Inflammatory macrophage (primary cell): ENCODE data around the gene CHD1L.
"Not testable (repeated sequence)": the region's sequence is repeated elsewhere in the genome, so short reads cannot be mapped to it uniquely, and the experiment has no call there.

Source experiments
- DNase-seq, 2 donors: peaks; one replicate each; pipeline ENCODE4 v3.0.0-alpha.2; 2020 to 2022

The CHD1L gene

DNA sequence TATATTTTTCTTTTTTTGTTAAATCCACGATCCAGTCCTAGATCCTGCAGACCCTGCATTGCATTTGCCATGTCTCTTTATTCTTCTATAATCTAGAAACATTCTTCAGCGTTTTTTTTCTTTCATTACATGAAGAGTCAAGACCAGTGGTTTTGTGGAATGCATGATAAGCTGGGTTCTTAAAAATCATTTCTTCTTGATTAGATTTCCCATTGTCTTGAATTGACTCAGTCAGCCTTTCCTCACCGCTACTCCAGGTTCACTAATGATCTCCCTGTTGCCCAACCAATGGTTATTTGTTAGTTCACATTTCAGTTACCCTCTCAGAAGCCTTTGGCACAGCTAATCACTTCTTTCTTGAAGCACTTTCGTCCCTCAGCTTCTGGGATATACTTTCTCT, 25.2 kb downstream of the CHD1L start:
- no peak for DNase-seq

DNA sequence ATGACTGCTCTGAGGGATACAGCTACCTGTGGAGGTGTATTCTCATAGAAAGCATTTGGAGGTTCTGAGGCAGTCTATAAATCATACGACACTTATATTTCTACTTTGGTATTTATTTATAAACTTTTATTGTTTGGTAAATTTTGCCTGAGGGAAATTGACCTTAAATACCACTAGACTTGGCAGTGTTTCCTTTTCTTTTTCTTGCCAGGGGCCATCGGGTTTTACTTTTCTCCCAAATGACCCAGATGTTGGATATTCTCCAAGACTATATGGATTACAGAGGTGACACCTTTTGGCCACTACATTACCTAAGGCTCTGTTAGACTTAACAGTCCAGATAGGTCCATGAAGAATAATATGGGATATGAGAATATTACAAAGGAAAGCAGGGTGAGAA, 28.2 kb downstream of the CHD1L start:
- no peak for DNase-seq

DNA sequence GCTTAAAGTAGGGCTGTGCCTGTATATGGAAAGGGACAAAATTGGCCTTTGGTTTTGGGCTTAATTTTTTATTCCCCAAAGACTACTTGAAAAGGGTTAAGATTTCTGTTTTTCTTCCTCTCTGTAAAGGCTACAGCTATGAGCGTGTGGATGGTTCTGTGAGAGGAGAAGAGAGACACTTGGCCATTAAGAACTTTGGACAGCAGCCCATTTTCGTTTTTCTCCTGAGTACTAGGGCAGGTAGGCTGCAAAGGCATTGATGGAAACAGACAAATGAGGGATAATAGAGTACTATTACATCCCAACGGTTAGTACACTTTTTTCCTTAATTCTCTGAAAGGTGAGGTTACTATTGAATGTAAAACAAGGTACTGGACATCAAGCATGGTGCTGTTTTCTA, 29.6 kb downstream of the CHD1L start:
- DNase-seq, result no peak

DNA sequence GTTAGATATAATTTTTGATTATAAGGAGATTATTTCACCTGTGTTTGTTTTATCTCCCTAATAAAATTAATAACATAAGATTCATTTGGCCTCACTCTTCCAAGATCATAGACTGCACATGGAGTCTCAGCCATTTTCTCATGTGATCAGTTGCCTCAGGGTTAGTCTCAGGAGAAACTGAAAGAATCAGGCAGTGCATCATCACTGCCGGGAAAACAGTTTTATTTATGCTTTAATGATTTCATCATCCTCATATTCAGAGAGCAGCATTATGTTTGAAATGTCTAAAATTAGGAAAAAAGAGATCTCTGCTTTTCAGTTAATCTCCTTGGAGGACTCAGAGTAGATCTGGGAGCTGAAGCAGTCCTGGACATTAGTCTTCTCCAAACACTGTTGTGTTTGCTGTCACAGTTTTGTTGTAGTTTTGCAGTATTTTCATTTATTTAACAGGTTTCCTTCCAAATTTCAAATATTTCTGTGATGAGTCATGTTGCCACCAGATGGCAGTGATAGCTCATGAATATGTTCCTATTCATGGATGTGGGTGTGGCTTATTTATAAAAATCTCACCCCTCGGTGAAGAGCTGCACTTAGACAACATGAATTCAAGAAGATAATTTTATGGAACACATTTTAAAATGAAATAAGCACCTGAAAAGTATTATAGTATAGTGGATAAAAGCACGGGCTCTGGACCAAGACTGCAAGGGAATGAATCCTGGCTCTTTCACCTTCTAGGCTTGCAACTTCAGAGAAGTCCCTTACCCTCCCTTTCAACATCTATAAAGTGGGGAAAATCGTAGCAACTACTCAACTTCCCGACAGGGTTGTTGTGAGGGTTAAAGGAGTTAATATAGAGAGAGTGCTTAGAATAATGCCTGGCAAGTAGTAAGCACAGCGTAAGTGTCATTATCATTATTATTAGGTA, 31.2 kb downstream of the CHD1L start:
- DNase-seq, result peak; percentile 34 to 62

DNA sequence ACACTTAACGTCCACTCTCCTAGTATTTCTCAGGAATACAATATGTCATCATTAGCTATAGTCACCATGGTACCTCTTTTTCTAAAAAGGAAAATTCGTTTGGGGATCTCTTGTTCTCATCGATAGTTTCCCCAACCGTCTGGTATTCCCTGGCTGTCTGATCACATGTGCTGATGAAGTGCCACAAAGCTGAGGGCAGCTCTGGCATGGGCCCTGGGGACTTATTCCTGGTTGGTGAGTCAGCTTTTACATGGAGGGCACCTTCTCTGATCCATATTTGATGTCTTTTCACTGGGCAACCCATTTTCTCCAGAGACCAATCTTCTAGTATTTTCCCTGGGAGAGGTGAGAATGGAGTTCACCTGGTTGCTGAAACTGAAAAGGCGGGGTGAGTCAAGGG, 39.5 kb downstream of the CHD1L start:
- DNase-seq, result no peak

DNA sequence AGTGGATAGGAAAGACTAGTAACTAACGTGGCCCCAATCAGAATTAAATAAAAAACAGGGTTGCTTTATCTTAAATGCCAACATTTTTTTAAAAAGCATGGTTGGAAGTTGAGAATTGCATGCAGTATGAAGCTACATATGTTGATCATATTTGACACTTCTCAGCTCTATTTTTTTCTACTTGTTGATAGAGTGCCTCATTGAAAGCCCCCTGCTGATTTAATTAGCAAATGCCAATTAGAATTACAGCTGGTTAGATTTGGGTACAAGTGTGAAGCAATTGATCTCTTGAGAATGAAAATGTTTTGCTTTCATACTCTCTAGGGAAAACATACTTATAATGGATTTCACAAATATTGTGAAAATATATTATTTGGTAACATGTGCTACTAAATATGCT, 40.5 kb downstream of the CHD1L start:
- no peak for DNase-seq

DNA sequence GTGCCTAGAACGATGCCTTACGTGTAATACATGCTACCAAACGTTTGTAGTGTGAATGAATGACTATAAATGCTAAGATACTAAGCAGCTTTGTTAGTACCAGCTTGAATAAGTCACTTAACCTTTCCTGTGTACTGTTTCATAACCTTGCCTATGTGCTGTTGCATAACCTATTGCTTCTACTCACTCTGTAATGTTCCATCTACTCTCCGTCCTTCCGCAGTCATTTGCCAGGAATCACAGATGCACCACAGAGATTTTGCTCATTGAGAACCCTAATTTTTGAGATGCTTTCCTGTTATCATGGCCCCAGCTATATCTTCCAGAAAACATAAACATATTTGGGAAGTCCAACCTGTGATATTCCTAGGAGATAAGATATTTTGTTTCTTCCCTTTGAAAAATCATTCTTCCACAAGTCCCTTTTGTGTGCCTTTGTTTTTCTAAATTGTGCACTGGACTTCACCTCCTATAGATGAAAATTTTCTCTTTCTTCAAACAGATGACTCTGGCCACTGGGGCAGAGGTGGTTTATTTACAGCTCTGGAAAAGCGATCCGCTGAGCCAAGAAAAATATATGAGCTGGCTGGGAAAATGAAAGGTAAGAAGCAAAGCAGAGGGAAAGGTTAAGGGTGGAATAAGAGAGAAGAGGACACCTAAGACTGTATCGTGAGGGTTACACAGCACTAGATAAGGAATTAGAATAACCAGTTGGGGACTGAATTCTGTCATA, 44.8 kb downstream of the CHD1L start:
- DNase-seq, result no peak

DNA sequence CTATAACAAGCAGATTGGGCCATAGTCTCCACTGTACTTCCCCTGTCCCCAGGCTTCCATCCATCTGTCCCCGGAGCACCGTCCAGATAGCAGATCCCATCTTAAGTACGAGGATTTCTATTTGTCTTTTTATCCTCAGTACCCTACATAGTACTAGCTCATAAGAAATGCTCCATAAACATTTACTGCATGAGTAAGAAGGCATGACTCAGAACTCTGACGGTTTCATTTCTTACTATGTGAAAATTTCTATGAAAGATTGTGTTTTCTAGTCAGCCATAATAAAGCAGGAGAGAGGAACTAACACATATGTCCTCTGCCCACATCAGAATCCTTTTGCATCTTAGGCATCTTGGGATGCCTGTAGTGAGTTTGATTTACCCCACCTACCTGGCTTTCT, 49.5 kb downstream of the CHD1L start:
- DNase-seq, result no peak

DNA sequence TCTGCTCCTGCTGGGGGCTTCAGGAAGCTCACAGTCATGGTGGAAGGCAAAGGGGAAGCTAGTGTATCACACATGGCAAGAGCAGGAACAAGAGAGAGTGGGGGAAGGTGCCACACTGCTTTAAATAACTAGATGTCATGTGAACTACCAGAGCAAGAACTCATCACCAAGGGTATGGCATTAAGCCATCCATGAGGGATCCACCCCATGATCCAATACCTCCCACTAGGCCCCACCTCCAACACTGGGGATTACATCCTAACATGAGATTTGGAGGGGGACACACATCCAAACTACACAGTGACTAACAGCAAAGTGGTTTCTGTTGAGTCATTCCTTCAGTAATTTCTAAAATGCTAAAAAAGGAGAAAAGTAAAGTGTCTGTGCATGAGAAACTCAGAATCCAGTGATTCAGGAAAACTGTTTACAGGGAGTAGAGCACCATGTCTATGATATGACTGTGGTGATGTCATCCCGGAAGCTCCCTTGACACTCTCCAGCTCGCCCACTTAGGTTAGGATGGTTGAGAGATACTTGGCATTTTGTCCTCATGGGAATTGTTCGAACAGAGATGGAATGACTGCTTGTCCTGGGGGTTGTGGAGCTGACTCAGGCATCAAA, 50.3 kb downstream of the CHD1L start:
- peak in 1 of 2 donors; percentile 49 for DNase-seq

DNA sequence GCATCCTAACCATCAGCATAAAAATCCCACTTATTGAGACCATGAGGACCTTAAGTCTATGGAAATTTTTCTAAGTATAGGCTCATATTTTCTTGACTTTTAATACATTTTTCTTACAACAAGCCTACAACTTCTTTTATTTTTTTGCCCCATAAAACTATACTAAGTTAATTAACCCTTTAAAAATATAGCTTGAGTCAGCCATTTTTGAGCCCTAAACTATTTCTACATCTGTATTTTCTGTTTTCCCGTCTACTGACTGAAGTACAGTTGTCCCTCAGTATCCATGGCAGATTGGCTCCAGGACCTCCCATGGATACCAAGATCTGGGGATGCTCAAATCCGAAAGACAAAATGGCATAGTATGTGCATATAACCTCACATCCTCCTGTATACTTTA, 55.0 kb downstream of the CHD1L start:
- DNase-seq, result no peak

DNA sequence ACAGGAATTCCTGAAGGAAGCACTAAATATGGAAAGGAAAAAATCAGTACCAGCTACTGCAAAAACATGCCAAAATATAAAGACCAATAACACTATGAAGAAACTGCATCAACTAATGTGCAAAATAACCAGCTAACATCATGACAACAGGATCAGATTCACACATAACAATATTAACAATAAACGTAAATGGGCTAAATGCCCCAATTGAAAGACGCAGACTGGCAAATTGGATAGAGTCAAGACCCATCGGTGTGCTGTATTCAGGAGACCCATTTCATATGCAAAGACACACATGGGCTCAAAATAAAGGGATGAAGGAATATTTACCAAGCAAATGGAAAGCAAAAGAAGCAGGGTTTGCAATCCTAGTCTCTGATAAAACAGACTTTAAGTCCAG, 63.3 kb downstream of the CHD1L start:
- not testable (repeated sequence) for DNase-seq

DNA sequence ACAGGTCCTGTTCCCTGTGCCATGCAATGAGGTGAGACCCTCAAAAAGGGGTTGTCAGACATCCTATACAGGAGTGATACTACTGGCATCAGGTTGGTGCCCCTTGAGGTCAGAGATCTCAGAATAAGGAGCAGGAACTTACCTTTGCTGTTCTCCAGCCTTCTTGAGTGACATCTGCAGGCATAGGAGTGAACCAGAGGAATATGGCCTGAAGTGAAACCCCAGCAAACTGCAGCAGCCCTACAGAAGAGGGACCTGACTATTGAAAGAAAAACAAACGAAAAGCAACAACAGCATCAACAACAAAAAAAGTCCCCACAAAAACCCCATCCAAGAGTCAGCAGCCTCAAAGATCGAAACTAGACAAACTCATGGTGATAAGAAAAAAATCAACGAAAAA, 74.5 kb downstream of the CHD1L start:
- no peak for DNase-seq

DNA sequence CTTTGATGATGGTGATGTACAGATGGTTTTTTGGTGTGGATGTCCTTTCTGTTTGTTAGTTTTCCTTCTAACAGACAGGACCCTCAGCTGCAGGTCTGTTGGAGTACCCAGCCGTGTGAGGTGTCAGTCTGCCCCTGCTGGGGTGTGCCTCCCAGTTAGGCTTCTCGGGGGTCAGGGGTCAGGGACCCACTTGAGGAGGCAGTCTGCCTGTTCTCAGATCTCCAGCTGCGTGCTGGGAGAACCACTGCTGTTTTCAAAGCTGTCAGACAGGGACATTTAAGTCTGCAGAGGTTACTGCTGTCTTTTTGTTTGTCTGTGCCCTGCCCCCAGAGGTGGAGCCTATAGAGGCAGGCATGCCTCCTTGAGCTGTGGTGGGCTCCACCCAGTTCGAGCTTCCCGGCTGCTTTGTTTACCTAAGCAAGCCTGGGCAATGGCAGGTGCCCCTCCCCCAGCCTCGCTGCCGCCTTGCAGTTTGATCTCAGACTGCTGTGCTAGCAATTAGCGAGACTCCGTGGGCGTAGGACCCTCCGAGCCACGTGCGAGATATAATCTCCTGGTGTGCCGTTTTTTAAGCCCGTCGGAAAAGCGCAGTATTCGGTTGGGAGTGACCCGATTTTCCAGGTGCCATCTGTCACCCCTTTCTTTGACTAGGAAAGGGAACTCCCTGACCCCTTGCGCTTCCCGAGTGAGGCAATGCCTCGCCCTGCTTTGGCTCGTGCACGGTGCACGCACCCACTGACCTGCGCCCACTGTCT, 84.6 kb downstream of the CHD1L start:
- DNase-seq, result not testable (repeated sequence)

DNA sequence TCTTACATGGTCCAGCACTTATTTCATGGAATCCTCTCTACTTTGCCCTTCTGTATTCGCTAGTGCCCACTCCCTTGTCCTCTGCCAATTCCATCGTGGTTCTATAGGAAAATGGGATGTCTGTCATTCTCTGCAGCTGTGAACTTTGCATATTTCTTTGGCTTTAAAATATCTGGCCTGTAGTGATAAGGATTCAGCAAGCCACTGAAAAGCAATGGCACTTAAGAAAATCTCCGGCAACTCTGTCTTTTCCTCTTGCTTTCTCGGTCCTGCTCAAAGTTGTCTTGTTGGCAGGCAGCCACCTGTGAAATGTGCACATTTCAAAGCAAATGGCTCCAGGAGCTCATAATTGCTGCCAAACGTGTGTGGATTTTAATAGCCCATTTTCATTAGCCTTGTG, 91.8 kb downstream of the CHD1L start:
- DNase-seq, result no peak

DNA sequence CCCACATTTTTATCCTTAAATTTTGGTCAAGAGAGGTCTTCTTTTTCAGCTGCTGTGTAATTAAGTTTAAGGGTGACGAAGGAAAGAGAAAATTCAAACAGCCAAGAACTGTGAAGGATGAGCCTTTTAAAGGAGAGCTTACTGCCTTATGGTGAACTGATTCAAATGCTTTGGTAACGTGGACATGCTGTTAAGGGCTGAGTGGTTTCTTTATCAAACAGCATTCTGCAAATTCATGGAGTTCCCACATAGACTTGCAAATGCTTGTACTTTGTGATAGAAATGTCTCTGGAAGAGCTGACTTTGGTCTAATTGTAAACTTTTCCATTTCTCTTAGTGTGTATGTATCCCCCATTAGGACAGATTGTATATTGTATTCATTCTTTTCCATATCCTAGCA, 93.8 kb downstream of the CHD1L start:
- DNase-seq, result no peak

DNA sequence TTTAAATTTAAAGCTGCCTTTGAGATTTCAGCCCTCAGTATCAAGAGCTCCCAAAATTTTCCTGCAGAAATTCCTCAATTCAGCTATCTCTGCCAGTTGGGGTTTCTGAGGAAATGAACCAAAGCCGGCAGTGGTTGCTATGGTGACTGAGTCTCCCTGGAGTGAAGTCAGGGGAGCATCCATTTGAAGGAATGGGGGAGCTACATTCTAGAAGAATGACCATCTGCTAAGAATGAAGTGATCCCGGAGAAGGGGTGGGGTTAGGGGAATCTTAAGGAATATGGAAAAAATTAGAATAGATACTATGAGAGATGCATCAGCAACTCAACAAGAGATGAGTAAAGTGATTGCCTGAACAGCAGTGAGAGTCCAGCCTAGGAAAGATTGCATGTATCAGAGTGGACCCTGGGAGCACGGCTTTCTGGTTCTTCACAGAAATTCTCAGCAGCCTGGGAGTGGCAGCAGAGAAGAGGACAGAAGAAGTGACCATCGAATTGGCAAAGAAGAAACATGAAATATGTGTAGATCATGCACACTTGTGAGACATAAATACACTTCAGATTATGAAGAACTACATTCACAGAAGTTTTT, 94.7 kb downstream of the CHD1L start:
- DNase-seq, result no peak

DNA sequence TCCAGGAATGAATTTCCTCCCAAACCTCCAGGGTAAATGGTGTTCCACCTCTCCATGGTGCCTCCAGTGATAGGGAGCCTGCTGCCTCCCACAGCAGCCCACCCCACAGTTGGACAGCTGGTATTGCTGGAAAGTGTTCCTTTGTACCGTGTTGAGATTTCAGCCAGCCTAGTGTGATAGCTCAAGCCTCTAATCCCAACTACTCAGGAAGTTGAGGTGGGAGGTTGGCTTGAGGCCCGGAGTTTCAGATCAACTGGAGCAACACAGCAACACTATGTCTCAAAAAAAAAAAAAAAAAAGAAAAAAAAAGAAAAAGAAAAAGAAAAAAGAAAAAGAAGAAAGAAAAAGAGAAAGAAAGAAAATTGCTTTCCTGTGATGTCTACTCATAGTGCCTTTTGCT, 96.1 kb downstream of the CHD1L start:
- no peak for DNase-seq

DNA sequence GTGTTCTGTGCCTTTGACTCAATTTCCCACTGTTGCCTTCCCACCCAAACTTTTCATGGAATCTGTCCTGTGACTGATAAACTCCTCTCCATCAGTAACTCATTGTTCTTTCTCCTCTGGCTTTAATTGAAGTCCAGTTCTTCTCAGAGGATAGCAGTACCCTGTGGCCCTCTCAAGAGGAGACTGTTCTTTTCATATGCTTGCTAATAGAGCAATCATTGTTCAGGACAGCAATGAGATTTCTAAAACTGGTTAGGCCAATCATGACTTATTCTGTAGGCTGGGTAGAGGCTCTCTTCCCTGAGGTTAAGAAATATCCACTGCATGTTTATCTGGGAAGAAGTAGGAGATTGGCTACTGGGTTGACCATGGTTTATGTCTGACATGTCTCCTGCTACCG, 98.8 kb downstream of the CHD1L start:
- DNase-seq, result no peak
